Measurements from ENCODE around the gene RET. TPM values are rescaled to one million over a fixed set of nuclear protein-coding genes. Genes with fewer than 3 reads are reported as not detected.

The RET gene
- total and polyA plus RNA-seq, 2 of the 13 experiments (the other 11 are each of a cell fraction or from before 2014, with no cell fraction given), result 0.02 TPM; not detected in 1

DNA sequence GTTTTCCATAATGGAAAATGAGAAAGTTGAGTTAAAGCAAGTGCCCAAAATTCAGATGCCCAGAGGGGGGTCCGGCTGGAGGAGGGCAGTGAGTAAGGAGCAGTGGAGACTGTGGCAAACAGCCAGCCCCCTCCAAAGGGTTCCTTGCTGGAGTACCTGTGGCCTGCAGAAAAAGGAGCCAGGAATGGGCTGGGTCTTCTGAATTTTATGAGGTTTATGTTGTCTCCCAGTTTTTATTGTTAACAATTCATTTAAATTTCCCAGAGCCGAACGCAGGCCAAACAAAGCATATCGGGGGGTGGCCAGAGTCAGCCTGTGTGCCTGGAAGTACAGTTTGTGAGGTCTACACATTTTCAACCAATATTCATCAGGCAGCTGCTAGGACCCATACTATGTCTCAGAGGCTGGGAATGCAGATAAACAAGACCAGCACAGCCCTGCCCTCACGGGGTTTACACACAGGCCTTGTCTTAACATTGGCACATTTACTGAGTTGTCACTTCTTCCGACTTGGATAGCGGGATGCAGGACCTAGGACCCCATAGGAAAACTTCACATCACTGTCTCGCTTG lies 48.5 kb downstream of the RET start (continued):
- TF ChIP-seq NONO (IDR thresholded peaks at IDR 0.05), result no peak
- TF ChIP-seq NONO (CRISPR knock-in tag; conservative IDR thresholded peaks at IDR 0.05), result no peak
- TF ChIP-seq NBN (conservative IDR thresholded peaks at IDR 0.05), result no peak
- no peak for TF ChIP-seq NCOA5 (CRISPR knock-in tag; IDR thresholded peaks at IDR 0.05)
- TF ChIP-seq FOXK1 (CRISPR knock-in tag; IDR thresholded peaks at IDR 0.05; ENCODE audit: borderline replicate concordance, low read depth), result no peak
- no peak for TF ChIP-seq ZNF746 (CRISPR knock-in tag; IDR thresholded peaks at IDR 0.05)
- TF ChIP-seq, protein P1, sequence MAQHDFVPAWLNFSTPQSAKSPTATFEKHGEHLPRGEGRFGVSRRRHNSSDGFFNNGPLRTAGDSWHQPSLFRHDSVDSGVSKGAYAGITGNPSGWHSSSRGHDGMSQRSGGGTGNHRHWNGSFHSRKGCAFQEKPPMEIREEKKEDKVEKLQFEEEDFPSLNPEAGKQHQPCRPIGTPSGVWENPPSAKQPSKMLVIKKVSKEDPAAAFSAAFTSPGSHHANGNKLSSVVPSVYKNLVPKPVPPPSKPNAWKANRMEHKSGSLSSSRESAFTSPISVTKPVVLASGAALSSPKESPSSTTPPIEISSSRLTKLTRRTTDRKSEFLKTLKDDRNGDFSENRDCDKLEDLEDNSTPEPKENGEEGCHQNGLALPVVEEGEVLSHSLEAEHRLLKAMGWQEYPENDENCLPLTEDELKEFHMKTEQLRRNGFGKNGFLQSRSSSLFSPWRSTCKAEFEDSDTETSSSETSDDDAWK (CRISPR knock-in tag; IDR thresholded peaks at IDR 0.05), result no peak
- no peak for TF ChIP-seq ZNF136 (CRISPR knock-in tag; IDR thresholded peaks at IDR 0.05; ENCODE audit: low read depth)
- TF ChIP-seq, protein P2, sequence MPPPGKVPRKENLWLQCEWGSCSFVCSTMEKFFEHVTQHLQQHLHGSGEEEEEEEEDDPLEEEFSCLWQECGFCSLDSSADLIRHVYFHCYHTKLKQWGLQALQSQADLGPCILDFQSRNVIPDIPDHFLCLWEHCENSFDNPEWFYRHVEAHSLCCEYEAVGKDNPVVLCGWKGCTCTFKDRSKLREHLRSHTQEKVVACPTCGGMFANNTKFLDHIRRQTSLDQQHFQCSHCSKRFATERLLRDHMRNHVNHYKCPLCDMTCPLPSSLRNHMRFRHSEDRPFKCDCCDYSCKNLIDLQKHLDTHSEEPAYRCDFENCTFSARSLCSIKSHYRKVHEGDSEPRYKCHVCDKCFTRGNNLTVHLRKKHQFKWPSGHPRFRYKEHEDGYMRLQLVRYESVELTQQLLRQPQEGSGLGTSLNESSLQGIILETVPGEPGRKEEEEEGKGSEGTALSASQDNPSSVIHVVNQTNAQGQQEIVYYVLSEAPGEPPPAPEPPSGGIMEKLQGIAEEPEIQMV (CRISPR knock-in tag; IDR thresholded peaks at IDR 0.05; ENCODE audit: low read depth), result no peak
- TF ChIP-seq, protein P3, sequence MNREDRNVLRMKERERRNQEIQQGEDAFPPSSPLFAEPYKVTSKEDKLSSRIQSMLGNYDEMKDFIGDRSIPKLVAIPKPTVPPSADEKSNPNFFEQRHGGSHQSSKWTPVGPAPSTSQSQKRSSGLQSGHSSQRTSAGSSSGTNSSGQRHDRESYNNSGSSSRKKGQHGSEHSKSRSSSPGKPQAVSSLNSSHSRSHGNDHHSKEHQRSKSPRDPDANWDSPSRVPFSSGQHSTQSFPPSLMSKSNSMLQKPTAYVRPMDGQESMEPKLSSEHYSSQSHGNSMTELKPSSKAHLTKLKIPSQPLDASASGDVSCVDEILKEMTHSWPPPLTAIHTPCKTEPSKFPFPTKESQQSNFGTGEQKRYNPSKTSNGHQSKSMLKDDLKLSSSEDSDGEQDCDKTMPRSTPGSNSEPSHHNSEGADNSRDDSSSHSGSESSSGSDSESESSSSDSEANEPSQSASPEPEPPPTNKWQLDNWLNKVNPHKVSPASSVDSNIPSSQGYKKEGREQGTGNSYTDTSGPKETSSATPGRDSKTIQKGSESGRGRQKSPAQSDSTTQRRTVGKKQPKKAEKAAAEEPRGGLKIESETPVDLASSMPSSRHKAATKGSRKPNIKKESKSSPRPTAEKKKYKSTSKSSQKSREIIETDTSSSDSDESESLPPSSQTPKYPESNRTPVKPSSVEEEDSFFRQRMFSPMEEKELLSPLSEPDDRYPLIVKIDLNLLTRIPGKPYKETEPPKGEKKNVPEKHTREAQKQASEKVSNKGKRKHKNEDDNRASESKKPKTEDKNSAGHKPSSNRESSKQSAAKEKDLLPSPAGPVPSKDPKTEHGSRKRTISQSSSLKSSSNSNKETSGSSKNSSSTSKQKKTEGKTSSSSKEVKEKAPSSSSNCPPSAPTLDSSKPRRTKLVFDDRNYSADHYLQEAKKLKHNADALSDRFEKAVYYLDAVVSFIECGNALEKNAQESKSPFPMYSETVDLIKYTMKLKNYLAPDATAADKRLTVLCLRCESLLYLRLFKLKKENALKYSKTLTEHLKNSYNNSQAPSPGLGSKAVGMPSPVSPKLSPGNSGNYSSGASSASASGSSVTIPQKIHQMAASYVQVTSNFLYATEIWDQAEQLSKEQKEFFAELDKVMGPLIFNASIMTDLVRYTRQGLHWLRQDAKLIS (CRISPR knock-in tag; IDR thresholded peaks at IDR 0.05), result no peak
- no peak for TF ChIP-seq ZFX (CRISPR knock-in tag; IDR thresholded peaks at IDR 0.05; ENCODE audit: low read depth)

Measured in HepG2 (cell line).